A204.1 (cell line): ENCODE results near the gene ERMARD.
"Not testable (repeated sequence)": the region's sequence is repeated elsewhere in the genome, so short reads cannot be mapped to it uniquely, and the experiment has no call there.

ENCODE experiments used
- FAIRE-seq: peaks from 2 replicates; lab custom pipeline; 2012; peaks lifted over from hg19 to GRCh38; lab: Jason Lieb, UNC

ERMARD gene

DNA sequence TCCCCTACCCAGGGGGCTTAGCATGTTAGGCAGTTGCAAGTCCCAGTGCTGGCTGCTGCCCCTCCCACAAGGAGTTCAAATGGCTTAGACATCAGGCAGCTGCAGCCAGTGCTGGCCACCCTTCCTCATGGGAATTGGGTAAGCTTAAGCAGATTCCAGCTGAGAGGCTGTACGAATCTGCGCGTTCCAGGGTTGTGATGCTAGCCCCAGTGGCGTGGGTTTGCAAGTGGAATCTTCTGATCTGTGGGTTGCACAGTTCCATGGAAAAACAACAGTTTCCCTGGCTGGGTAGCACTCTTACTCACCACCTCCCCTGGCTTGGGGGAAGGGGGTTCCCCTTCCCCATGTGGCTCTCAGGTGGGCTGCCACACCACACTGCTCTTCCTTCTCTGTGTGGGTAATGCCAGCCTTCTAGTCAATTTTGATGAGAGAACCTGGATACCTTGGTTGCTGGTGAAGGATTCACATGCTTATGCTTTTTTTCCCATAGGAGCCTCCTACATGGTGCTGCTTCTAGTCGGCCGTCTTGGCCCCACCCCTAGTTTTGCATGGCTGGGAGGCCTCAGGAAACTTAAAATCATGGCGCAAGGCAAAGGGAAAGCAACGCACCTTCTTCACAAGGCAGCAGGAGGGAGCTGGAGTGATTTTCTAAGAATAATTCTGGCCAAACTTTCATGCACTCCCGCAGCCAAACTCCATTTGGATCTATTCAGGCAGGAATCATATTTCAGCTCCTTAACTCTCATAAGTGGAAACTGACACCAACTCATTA lies 13.0 kb upstream of the ERMARD start:
- FAIRE-seq = no peak

DNA sequence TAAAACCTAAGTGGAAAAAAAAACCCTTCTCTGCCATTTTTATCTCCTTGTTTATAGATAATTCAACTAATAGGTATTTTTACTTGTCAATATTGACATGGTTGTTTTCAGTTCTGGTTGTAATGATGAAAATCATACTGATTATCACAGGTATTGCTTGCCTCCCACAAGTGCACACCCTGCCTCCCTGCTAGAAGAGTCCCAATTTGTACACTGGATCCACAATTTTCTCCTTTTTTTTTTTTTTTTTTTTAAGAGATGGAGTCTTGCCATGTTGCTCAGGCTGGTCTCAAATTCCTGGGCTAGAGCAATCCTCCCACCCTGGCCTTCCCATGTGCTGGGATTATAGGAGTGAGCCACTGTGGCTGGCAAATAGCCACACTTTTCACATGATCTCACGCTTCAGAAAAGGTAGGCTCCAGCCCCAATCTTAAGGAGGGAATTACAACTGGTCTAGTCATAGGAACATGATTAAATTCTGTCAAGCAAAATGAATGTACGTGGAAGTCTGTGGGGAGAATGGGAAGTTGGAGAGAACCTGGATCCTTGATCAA lies 12.4 kb upstream of the ERMARD start:
- FAIRE-seq = no peak

DNA sequence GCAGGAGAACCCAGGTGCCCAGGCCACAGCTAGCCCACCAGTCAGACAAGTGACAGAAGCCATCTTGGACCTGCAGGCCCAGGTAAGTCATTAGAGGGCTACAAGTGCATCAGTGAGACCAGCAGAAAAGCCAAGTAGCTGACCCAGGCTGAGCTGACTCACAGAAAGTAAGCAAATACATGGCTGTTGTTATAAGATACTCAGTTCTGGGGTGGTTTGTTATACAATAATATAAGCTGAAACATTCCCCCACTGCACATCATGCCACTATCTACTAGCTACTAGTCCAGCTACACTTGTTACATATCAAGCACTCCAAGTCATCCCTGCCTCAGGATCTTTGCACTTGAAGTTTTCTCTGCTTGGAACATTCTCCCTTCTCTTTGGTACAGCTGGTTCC lies 10.1 kb upstream of the ERMARD start:
- no peak for FAIRE-seq

DNA sequence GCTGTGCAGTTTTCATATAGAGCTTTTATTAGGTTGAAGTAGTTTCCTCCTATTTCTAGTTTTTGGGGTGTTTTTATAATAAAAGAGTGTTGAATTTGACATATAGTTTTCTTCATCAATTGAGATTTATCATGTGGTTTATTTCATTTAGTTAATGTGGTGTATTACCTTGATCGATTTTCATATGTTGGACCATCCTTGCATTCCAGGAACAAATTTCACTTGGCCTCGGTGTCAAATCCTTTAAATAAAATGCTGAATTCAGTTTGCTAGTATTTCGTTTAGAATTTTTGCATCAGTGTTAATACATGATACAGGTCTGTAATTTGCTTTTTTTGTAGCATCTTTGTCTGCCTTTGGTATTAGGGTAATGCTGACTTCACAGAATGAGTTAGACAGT lies 6.0 kb upstream of the ERMARD start:
- FAIRE-seq = no peak

DNA sequence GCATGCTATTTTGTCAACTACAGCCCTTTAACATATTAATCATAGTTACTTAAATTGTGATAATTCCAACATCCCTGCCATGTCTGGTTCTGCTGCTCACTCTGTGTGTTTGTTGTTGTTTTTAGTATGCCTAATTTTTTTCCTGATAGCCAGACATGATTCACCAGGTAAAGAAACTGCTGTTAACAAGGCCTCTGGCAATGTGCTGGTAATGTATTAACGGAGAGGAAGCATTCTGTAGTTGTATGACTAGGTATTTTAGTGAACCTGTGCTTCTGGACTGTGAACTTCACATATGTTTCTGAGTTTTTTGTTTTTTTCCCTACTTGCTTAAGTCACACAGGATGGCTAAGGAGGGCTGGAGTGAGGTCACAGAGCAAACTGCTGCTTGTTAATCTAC lies 4.9 kb upstream of the ERMARD start:
- no peak for FAIRE-seq

DNA sequence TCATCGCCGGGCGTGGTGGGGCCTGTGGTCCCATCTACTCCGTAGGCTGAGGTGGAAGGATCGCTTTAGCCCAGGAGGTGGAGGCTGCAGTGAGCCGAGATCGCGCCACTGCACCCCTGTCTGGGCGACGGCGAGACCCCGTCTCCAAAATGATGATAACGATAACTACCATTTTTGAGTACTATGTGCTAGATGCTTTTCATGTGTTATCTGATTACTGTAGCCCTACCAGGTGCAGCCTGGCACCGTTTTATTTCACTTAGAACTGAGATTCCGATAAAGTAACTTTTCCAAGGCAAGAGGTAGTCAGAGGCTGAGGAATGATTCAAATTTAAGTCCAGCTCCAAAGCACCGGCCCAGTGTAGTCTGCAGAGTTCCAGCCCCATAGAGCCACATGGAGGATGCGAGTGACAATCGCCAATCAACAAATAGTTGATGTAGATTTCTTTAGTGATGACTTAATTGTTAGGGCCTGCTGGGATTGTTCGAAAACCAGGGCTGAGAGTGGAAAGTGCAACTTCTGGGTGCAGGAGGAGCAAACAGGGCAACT lies 727 bp downstream of the ERMARD start:
- no peak for FAIRE-seq

DNA sequence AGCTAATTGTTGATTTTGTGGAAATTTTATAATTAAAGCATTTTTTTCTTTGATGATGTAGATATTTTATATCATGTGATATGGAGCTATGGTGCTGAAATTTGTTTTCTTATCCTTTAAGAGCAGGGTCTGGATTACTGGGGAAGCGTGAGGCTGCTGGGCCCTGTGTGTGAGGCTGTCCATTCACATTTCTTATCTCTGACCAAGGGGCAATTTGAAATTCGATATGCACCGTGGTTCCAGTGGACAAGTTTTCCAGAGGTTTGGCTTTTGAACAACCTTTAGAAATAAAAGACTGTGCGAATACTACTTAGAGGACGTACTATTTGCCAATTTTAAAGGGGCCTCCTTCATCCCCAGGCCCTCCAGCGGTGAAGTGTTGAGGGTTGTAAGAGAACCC lies 3.7 kb downstream of the ERMARD start:
- no peak for FAIRE-seq

DNA sequence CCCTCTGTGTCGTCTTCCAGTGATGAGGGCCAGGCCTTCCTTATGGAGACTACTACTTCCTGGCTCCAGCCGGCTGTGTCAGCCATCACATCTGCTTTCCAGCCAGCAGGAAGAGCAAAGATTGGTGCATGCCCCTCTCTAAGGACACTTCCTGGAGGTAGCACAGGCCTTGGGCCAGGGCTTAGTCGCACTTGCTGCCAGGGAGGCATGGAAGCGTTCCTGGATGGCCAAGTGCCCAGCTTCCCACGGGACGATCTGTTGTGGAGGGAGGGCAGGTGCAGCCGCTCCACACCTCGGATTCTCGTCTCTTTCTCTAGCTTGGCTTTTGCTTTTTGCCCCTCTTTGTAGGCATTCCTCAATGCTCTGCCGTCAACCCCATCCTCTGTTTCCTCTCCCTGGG lies 11.9 kb downstream of the ERMARD start:
- FAIRE-seq = no peak

DNA sequence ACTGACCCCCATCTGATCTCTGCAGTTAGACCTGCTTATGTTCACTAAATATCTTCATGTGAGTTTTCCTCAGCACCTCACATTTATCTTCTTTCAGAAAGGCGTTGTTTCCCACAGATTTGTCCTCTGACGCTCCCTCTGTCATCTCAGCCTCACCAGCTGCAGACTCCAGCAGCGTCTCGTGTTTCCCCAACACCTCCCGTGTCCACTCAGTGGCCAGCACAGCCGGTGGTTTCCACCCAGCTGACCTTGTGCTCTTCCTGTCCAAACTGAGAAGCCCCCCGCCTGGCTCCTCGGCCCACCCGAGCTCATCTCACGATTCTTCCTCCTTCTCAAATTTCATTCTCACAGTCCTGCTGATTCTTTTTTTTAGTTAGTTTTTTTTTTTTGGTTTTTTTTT lies 12.5 kb downstream of the ERMARD start:
- FAIRE-seq = no peak

DNA sequence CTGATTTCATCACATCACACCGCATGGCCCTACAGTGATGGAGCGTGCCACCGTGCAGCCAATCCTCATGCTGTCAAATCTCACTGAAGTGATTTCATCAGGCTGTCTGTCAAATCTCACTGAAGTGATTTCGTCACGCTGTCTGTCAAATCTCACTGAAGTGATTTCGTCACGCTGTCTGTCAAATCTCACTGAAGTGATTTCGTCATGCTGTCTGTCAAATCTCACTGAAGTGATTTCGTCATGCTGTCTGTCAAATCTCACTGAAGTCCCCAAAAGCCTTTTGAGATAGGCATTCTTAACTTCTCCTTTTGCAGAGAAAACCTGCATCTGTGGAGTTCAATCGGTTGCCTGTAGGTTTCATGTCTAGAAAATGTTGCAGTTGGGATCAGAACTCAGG lies 14.4 kb downstream of the ERMARD start:
- not testable (repeated sequence) for FAIRE-seq

DNA sequence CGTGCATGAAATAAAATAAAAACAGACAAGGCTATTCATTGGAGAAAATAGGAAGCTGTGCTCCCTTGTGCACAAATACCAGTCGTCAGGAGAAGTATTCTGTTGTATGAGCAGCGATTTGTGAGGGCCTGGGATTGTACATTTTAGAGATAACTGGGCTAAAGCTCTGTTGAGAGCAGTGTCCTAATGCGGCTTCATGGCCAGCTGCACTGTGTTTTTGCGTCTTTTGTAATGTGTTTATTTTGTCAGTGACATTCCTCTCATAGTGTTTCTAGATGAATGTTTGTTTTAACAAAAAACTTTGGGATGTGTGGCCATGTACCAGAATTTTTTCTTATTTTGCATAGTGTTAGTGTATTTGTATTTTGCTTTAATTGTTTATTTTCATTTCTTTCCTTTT lies 14.8 kb downstream of the ERMARD start:
- FAIRE-seq = no peak

DNA sequence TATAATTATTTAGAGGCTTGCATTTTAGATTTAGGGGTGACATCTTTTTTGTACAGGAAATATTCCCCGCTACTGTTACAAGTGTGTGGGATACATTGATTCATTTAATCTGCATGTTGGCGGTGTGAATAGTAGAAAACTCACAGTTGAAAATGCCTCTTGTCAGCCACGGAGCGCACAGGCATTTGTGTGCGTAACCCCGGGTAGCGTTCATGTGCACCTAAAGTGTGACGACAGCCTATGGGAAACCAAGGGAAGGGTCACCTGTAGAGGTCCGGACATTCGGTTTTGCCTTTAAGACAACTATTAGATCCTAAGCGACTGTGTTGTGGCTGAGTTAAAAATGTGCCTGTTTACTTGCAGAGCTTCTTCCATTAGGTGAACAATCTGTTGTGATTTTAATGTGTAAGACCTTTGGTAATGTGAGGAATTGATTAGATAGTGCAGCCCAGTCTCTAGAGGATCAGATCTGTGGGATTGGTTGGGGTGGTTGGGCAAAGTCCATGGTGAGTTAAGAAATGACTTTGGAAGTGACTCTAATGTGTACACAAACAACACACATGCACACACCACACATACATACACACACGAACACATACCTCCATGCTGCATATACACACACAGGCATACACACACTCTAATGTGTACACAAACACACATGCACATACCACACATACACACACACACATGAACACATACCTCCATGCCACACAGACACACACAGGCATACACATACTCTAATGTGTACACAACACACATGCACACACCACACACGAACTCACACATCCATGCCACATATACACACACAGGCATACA lies 15.7 kb downstream of the ERMARD start:
- no peak for FAIRE-seq

DNA sequence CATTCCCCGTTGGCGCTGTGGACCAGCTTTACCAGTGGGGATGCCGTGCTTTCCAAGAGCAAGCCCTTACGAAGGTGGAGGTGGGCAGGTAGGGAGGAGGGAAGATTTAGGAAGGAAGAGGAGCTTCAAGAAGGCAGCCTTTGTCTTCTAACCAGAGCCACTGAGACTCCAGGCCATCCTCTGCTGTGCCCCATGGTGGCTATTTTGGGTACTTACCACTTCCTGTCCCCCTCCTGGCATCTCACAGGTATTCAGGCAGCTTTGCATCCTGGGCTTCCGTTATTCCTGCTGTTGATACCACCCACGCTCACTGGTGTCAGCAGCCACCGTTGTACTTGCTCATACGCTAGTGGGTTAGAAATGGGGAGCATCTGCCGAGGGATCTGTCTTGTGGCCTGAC lies 22.9 kb downstream of the ERMARD start:
- no peak for FAIRE-seq

DNA sequence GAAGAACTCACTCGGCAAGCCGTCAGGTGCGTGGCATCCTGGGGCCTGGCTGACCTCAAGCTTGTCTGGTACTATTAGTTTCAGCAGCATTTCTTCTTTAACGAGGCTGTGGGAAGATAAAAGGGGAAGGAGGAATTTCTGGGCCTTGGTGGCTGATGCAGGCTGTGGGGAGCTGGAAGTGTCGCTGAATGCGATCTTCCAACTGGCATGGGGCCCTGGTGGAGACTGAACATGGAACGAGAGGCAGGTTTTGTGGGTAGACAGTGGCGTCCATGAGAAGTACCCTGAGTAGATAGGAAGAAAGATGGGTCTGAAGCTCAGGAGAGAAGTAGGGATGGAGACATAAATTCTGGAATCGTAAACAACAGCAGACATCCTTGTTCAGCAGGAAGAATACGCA lies 23.9 kb downstream of the ERMARD start:
- FAIRE-seq = no peak

DNA sequence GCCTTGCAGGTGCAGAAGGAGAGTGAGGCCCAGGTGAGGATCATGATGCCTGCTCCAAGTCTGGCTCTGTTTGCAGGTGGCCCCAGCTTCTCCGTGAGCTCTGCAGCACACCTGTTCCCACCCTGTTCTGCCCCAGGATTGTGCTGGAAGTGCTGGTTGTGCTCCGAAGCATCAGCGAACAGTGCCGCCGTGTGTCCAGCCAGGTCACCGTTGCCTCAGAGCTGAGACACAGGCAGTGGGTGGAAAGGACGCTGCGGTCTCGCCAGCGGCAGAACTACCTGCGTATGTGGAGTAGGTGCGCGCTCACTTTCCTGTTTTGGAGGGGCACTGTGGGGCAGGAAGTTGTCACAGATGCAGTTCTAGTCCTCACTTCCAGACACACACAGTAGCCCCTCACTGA lies 25.0 kb downstream of the ERMARD start:
- FAIRE-seq = no peak

DNA sequence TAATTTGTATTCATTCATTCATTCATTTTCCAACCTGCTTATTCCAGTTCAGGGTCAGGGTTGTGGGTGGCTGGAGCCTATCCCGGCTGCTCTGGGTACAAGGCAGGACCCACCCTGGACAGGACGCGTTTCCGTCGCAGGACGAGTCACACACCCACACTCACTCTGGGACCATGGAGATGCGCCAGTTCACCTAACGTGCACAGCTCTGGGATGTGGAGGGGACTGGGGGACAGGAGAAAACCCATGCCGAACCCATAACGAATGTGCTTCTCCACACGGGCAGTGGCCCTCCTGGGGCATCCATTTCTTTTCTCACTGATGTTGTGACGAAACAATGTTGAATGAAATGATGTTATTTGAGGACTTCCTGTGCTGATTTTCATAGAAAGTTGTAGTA lies 26.5 kb downstream of the ERMARD start:
- no peak for FAIRE-seq

DNA sequence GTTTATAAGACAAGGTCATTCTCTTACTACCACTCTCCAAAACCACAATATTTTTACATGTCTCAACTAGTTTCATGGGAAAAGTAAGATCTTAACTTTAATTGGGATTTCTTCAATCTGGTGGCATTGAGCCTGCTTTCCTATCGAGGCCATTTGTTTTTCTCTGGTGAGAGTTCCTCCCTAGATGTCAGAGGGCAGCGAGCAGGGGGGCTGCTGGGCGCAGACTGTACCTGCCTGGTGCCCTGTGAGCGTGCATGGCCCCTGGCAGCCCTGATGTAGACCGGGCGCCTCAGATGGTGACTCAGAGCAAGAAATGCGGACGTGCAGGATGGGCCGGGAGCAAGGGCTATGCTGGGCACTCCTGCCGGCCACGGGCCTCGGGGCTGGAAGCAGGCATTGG lies 27.2 kb downstream of the ERMARD start:
- no peak for FAIRE-seq

DNA sequence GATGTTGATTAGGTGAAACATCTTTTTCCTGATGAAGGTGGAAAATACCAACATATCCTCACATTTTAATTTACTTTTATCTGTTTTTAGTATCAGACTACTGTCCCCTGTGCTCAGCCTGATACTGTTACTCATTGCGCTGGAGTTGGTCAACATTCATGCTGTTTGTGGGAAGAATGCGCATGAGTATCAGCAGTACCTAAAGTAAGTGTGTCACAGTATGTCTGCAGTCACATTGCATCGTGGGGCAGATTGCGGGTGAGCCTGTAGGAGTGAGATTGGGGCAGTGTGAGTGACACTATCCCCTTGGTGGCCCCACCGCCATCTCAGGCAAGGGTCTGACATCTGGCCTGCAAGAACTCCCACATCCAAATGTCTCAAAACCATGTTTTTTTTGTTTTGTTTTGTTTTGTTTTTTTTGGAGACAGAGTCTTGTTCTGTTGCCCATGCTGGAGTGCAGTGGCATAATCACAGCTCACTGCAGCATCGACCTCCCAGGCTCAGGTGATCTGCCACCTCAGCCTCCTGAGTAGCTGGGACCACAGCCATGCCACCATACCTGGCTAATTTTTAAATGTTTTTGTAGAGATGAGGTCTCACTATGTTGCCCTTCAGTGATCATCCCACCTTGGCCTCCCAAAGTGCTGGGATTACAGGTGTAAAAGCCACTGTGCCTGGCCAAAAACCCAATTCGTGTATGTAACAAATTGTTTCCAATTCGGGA lies 27.8 kb downstream of the ERMARD start:
- FAIRE-seq = no peak

DNA sequence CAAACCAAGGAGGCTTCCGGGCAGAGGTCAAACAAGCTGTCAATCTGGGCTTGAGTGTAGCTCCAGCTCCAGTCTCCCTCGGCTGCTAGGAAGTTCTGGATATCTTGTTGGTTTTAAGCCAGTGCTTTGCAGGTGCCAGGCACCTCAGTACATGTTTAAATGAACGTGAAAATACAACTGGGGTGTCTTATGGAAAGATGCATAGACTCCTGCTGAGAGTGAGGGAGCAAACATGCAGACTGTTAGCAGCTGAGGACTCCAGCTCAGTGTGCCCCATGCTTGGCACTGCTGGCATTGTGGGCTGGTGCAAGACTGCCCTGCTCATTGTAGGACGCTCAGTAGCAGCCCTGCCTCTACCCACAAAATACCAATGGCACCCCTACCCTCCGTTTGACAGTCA lies 28.5 kb downstream of the ERMARD start:
- no peak for FAIRE-seq

DNA sequence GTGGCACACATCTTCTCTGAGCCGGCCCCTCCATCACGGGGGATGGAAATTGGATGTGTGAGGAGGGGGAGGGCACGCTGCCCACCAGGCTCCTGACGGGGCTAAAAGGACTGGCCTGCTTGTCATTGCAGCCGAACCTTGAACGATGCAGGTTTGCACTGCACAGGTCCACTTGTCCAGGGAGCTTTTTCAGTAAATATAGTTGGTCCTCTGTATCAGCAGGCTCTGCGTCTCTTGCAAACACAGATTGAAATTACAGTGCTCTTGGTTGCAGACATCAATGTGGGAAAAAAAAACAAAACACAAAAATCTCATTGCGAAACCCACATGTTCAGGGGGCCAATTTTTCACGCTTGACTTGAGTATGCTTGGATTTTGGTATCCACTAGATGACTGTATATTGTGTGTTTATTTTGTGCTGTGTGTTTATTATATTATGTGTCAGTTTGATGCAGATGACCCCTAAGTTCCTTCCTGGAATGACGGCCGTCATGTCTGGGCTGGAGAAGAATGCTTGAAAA lies 29.2 kb downstream of the ERMARD start:
- FAIRE-seq = no peak

DNA sequence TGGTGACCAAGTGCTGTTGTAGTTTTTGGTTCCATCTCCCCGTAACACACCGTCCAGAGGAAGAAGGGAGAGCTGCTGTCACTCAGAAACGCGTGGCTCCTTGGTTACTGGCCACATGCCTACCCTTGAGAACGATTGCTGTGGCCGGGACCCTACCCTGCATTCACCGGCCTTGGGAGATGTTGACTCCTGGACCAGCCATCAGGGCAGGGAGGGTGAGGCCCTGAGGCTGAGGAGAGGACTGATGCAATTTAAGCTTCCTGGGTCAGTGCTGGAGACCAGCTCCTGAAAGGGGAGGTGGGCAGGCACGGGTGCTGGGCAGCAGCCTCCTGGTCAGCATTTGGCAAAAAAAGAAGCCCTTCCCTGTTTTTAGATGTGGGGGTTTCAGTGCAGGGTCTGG lies 31.5 kb downstream of the ERMARD start:
- no peak for FAIRE-seq

DNA sequence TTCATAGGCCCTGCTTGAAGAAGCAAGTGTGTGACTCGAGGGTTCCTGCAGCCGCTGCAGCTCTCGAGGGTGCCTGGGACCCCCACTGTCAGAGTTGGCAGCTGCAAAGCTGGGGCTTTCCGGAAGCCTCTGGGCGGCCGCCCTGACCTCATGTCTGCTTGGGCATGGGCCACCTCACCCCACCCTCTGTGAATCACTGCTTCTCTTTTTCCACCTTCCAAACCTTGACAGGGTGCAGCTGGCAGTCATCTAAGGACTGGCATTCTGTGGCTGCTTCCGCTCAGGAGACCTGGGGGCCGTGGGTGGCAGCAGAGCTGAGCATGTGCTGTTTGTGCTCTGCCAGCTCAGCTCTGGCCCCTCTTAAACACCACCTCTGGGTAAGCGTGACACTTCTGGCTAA lies 32.0 kb downstream of the ERMARD start:
- no peak for FAIRE-seq
